HepG2 (cell line): ENCODE data around the gene GJD3. TPM values are rescaled to one million over a fixed set of nuclear protein-coding genes. Genes with fewer than 3 reads are reported as not detected.

Source experiments
- AHR ChIP-seq: IDR thresholded peaks from 2 replicates; pipeline ENCODE4 v1.6.1; 2018; ENCODE audit warnings: missing genetic modification reagents, missing compliant biosample characterization
- ARNTL ChIP-seq: sonication (generic); formaldehyde crosslinking; IDR thresholded peaks from 2 replicates; pipeline ENCODE4 v1.4.0; 2020; ENCODE audit warnings: mild to moderate bottlenecking, missing genetic modification reagents
- ATF7 ChIP-seq, 2 experiments: fragments of 450-650 bp in 1 of 2; sonication (generic) in 1 of 2; formaldehyde crosslinking in 1 of 2; IDR thresholded peaks; 2 replicates each; pipeline versions ENCODE4 v1.4.0 to v1.6.1; 2016 to 2020; ENCODE audit warnings: antibody characterized with exemption in 1 of 2, mild to moderate bottlenecking in 1 of 2, missing genetic modification reagents in 1 of 2
- ATRX ChIP-seq: sonication (generic); formaldehyde crosslinking; IDR thresholded peaks from 2 replicates; pipeline ENCODE4 v1.4.0; 2020; ENCODE audit warnings: missing genetic modification reagents, borderline replicate concordance
- DPF2 ChIP-seq: sonication (generic); formaldehyde crosslinking; IDR thresholded peaks from 2 replicates; pipeline ENCODE4 v1.4.0; 2020; ENCODE audit warnings: mild to moderate bottlenecking, low read depth, missing genetic modification reagents, borderline replicate concordance
- FOXC1 ChIP-seq: sonication (generic); formaldehyde crosslinking; IDR thresholded peaks from 2 replicates; pipeline ENCODE4 v1.8.0; 2022; ENCODE audit warnings: mild to moderate bottlenecking, missing genetic modification reagents, borderline replicate concordance
- GABPA ChIP-seq, 2 experiments: IDR thresholded peaks; 2 replicates each; pipeline ENCODE4 v1.6.1; 2011 to 2016; ENCODE audit warnings: low read depth in 2 of 2, low read length in 1 of 2, missing biosample characterization in 1 of 2, missing genetic modification characterization in 1 of 2
- NFKBIZ ChIP-seq: IDR thresholded peaks from 2 replicates; pipeline ENCODE4 v1.6.1; 2018; ENCODE audit warnings: missing genetic modification reagents, missing compliant biosample characterization
- NKX3-1 ChIP-seq: sonication (generic); formaldehyde crosslinking; IDR thresholded peaks from 2 replicates; pipeline ENCODE4 v1.5.0; 2020; ENCODE audit warnings: missing genetic modification reagents
- PITX1 ChIP-seq: sonication (generic); formaldehyde crosslinking; IDR thresholded peaks from 2 replicates; pipeline ENCODE4 v1.5.1; 2020; ENCODE audit warnings: mild to moderate bottlenecking, missing genetic modification reagents
- SNRNP70 ChIP-seq: fragments of 200-400 bp; formaldehyde crosslinking; IDR thresholded peaks from 2 replicates; pipeline ENCODE4 v1.6.1; 2017; ENCODE audit warnings: mild to moderate bottlenecking, low read depth, low read length, moderate library complexity
- SRSF1 ChIP-seq: fragments of 200-400 bp; formaldehyde crosslinking; optimal IDR thresholded peaks from 2 replicates; pipeline ENCODE3; 2017; ENCODE audit warnings: mild to moderate bottlenecking, low read depth, low read length, moderate library complexity
- U2AF1 ChIP-seq: fragments of 200-400 bp; formaldehyde crosslinking; optimal IDR thresholded peaks from 2 replicates; pipeline ENCODE3; 2017; ENCODE audit warnings: mild to moderate bottlenecking, low read depth, low read length
- YEATS2 ChIP-seq: sonication (generic); formaldehyde crosslinking; IDR thresholded peaks from 2 replicates; pipeline ENCODE4 v1.4.0; 2020; ENCODE audit warnings: missing genetic modification reagents, borderline replicate concordance
- ZFP1 ChIP-seq: IDR thresholded peaks from 2 replicates; pipeline ENCODE4 v1.6.1; 2016
- ZFP36L1 ChIP-seq: sonication (generic); formaldehyde crosslinking; IDR thresholded peaks from 2 replicates; pipeline ENCODE4 v1.8.0; 2022; ENCODE audit warnings: mild to moderate bottlenecking, missing genetic modification reagents, moderate library complexity
- ZNF451 ChIP-seq: sonication (generic); formaldehyde crosslinking; IDR thresholded peaks from 2 replicates; pipeline ENCODE4 v1.5.0; 2020; ENCODE audit warnings: mild to moderate bottlenecking, missing genetic modification reagents
- ZNF776 ChIP-seq: sonication (generic); formaldehyde crosslinking; IDR thresholded peaks from 2 replicates; pipeline ENCODE4 v1.4.0; 2020; ENCODE audit warnings: mild to moderate bottlenecking, missing genetic modification reagents
- ZNF780A ChIP-seq: sonication (generic); formaldehyde crosslinking; IDR thresholded peaks from 2 replicates; pipeline ENCODE4 v1.8.0; 2022; ENCODE audit warnings: mild to moderate bottlenecking, missing genetic modification reagents, moderate library complexity
- ZNF891 ChIP-seq: sonication (generic); formaldehyde crosslinking; IDR thresholded peaks from 2 replicates; pipeline ENCODE4 v1.5.0; 2020; ENCODE audit warnings: mild to moderate bottlenecking, missing genetic modification reagents
- ZSCAN25 ChIP-seq: sonication (generic); formaldehyde crosslinking; IDR thresholded peaks from 2 replicates; pipeline ENCODE4 v1.8.0; 2022; ENCODE audit warnings: mild to moderate bottlenecking, missing genetic modification reagents
- ZZZ3 ChIP-seq: sonication (generic); formaldehyde crosslinking; IDR thresholded peaks from 2 replicates; pipeline ENCODE4 v1.4.0; 2020; ENCODE audit warnings: missing genetic modification reagents, mild to moderate bottlenecking, borderline replicate concordance
- polyA plus RNA-seq, 8 experiments: library from polyadenylated mRNA; depleted of rRNA in 3 of 8; stranded (reverse) in 7 of 8; unstranded in 1 of 8; fragments of >200 nt; fragmentation: Illumina TruSeq in 4 of 8; extraction: Trizol in 4 of 8; gene quantifications; 2 replicates each; pipeline versions ENCODE4 v1.2.1 to v1.2.3, GENCODE V29; 2011 to 2016; ENCODE audit warnings: low read depth in 4 of 8, missing spikeins in 1 of 8, mixed read lengths in 1 of 8; ENCODE audit not compliant: insufficient read depth in 1 of 8
- total RNA-seq, 5 experiments: library from RNA; depleted of rRNA; stranded (reverse); fragments of >200 nt; fragmentation: Illumina TruSeq; extraction: Trizol; gene quantifications; 2 replicates each; pipeline ENCODE4 v1.2.3, GENCODE V29; 2016; ENCODE audit warnings: low read depth in 1 of 5
- TF ChIP-seq, protein P1 (sequence below): sonication (generic); formaldehyde crosslinking; IDR thresholded peaks from 2 replicates; pipeline ENCODE4 v1.4.0; 2020; ENCODE audit warnings: missing genetic modification reagents, borderline replicate concordance
- TF ChIP-seq, protein P2 (sequence below): sonication (generic); formaldehyde crosslinking; IDR thresholded peaks from 2 replicates; pipeline ENCODE4 v1.4.0; 2020; ENCODE audit warnings: missing genetic modification reagents
- TF ChIP-seq, protein P3 (sequence below): sonication (generic); formaldehyde crosslinking; IDR thresholded peaks from 2 replicates; pipeline ENCODE4 v1.4.0; 2020; ENCODE audit warnings: missing genetic modification reagents
- TF ChIP-seq, protein P4 (sequence below): sonication (generic); formaldehyde crosslinking; IDR thresholded peaks from 2 replicates; pipeline ENCODE4 v1.4.0; 2020; ENCODE audit warnings: missing genetic modification reagents, borderline replicate concordance

The GJD3 gene
- total and polyA plus RNA-seq, 2 of the 13 experiments (the other 11 are each of a cell fraction or from before 2014, with no cell fraction given), result not detected

DNA sequence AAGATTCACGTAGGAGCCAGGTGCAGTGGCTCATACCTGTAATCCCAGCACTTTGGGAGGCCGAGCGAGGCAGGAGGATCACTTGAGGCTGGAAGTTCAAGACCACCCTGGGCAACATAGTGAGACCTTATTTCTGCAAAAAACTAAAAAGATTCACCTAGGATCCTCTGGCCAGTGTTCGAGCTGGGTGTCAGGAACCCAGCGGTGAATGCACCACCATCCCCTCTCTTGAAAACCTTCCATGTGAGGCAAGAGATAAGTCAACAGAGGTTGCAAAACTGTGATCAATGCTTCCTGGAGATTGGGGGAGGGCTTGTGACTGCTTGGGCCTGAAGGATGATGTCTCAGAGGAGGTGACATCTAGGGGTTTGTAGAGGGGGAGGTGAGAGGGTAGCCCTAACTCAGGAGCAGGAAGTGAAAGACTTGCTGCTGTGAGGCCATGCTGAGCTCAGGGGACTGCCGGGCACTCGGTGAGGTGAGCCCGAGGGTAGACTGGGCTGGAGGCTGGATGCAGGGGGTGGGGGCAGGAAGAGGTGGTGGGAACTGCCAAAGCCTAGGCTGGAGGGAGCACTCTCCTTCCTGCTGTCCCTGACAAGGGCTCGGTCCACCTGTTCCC, 11.7 kb downstream of the GJD3 start (continued):
- TF ChIP-seq ZNF451 (CRISPR knock-in tag) (no peak), ZFP1 (peak; percentile 93; the same call in 1 of the 2 replicates), ARNTL (peak; percentile 94), NKX3-1 (CRISPR knock-in tag) (no peak), ATF7 (IDR thresholded peaks at IDR 0.05) (no peak), ATF7 (CRISPR knock-in tag; IDR thresholded peaks at IDR 0.05) (0 out of 2 replicates have a peak, but pooled peaks have one; percentile 50), ZFP36L1 (CRISPR knock-in tag) (no peak), SNRNP70 (no peak), YEATS2 (CRISPR knock-in tag) (peak; percentile 79; the same call in 1 of the 2 replicates), PITX1 (CRISPR knock-in tag) (peak; percentile 82; the same call in 1 of the 2 replicates), ATRX (no peak), ZZZ3 (CRISPR knock-in tag) (no peak), NFKBIZ (CRISPR knock-in tag) (peak; percentile 94), FOXC1 (CRISPR knock-in tag) (peak; percentile 65), ZNF891 (peak; percentile 54; the same call in 1 of the 2 replicates), SRSF1 (no peak), DPF2 (CRISPR knock-in tag) (peak; percentile 99), ZNF776 (CRISPR knock-in tag) (0 out of 2 replicates have a peak, but pooled peaks have one; percentile 24), U2AF1 (no peak), GABPA (IDR thresholded peaks at IDR 0.05; ENCODE audit: low read depth, low read length) (no peak), GABPA (CRISPR knock-in tag; IDR thresholded peaks at IDR 0.05; ENCODE audit: low read depth) (peak; percentile 70), ZSCAN25 (CRISPR knock-in tag) (peak; percentile 76; the same call in 1 of the 2 replicates), AHR (CRISPR knock-in tag) (peak; percentile 48; the same call in 1 of the 2 replicates), ZNF780A (CRISPR knock-in tag) (no peak)
- TF ChIP-seq, protein P1, sequence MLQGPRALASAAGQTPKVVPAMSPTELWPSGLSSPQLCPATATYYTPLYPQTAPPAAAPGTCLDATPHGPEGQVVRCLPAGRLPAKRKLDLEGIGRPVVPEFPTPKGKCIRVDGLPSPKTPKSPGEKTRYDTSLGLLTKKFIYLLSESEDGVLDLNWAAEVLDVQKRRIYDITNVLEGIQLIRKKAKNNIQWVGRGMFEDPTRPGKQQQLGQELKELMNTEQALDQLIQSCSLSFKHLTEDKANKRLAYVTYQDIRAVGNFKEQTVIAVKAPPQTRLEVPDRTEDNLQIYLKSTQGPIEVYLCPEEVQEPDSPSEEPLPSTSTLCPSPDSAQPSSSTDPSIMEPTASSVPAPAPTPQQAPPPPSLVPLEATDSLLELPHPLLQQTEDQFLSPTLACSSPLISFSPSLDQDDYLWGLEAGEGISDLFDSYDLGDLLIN (CRISPR knock-in tag), result 0 out of 2 replicates have a peak, but pooled peaks have one; percentile 1
- TF ChIP-seq, protein P2, sequence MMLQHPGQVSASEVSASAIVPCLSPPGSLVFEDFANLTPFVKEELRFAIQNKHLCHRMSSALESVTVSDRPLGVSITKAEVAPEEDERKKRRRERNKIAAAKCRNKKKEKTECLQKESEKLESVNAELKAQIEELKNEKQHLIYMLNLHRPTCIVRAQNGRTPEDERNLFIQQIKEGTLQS (CRISPR knock-in tag), result peak; percentile 65
- TF ChIP-seq, protein P3, sequence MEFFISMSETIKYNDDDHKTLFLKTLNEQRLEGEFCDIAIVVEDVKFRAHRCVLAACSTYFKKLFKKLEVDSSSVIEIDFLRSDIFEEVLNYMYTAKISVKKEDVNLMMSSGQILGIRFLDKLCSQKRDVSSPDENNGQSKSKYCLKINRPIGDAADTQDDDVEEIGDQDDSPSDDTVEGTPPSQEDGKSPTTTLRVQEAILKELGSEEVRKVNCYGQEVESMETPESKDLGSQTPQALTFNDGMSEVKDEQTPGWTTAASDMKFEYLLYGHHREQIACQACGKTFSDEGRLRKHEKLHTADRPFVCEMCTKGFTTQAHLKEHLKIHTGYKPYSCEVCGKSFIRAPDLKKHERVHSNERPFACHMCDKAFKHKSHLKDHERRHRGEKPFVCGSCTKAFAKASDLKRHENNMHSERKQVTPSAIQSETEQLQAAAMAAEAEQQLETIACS (CRISPR knock-in tag), result no peak
- TF ChIP-seq, protein P4, sequence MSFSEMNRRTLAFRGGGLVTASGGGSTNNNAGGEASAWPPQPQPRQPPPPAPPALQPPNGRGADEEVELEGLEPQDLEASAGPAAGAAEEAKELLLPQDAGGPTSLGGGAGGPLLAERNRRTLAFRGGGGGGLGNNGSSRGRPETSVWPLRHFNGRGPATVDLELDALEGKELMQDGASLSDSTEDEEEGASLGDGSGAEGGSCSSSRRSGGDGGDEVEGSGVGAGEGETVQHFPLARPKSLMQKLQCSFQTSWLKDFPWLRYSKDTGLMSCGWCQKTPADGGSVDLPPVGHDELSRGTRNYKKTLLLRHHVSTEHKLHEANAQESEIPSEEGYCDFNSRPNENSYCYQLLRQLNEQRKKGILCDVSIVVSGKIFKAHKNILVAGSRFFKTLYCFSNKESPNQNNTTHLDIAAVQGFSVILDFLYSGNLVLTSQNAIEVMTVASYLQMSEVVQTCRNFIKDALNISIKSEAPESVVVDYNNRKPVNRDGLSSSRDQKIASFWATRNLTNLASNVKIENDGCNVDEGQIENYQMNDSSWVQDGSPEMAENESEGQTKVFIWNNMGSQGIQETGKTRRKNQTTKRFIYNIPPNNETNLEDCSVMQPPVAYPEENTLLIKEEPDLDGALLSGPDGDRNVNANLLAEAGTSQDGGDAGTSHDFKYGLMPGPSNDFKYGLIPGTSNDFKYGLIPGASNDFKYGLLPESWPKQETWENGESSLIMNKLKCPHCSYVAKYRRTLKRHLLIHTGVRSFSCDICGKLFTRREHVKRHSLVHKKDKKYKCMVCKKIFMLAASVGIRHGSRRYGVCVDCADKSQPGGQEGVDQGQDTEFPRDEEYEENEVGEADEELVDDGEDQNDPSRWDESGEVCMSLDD (CRISPR knock-in tag), result no peak
